ENCODE data around the gene UGCG.

The UGCG gene

GRCh38 chr9:111967621-111968020 lies 71.0 kb downstream of the UGCG start:
- in situ Hi-C loops (cut with HindIII; ENCODE audit: low sequenced_read_pairs): no loop called here
- no peak for DNase-seq (ENCODE audit: low read depth, low spot score)
- TF ChIP-seq CTCF (IDR thresholded peaks at IDR 0.05; ENCODE audit: low read depth, low read length): no peak
- no peak overlapping the region for H3K4me3 ChIP-seq (ENCODE audit: low read depth, low read length)

GRCh38 chr9:111969061-111969460 lies 72.4 kb downstream of the UGCG start:
- TF ChIP-seq CTCF (IDR thresholded peaks at IDR 0.05; ENCODE audit: low read depth, low read length): no peak

GRCh38 chr9:111969622-111970021 lies 73.0 kb downstream of the UGCG start:
- in situ Hi-C loops (cut with HindIII; ENCODE audit: low sequenced_read_pairs): no loop called here
- no peak for TF ChIP-seq CTCF (IDR thresholded peaks at IDR 0.05; ENCODE audit: low read depth, low read length)
- no peak overlapping the region for H3K4me3 ChIP-seq (ENCODE audit: low read depth, low read length)
- no peak for DNase-seq (ENCODE audit: low read depth, low spot score)

More at GRCh38 chr9:111969061-111969460, 72.4 kb downstream of the UGCG start:
- no peak overlapping the region for H3K4me3 ChIP-seq (ENCODE audit: low read depth, low read length)
- in situ Hi-C loops (cut with HindIII; ENCODE audit: low sequenced_read_pairs): no loop called here
- no peak for DNase-seq (ENCODE audit: low read depth, low spot score)

GRCh38 chr9:111970827-111971226 lies 74.2 kb downstream of the UGCG start:
- in situ Hi-C loops (cut with HindIII; ENCODE audit: low sequenced_read_pairs): no loop called here
- no peak overlapping the region for H3K4me3 ChIP-seq (ENCODE audit: low read depth, low read length)
- DNase-seq (ENCODE audit: low read depth, low spot score): no peak

GRCh38 chr9:111974092-111974681 lies 77.6 kb downstream of the UGCG start:
- H3K4me3 ChIP-seq (ENCODE audit: low read depth, low read length): no peak overlapping the region
- TF ChIP-seq CTCF (IDR thresholded peaks at IDR 0.05; ENCODE audit: low read depth, low read length): no peak
- in situ Hi-C loops (cut with HindIII; ENCODE audit: low sequenced_read_pairs): no loop called here
- peak; percentile 59 for DNase-seq (ENCODE audit: low read depth, low spot score)

More at GRCh38 chr9:111970827-111971226, 74.2 kb downstream of the UGCG start:
- no peak for TF ChIP-seq CTCF (IDR thresholded peaks at IDR 0.05; ENCODE audit: low read depth, low read length)

GRCh38 chr9:111975709-111976108 lies 79.1 kb downstream of the UGCG start:
- in situ Hi-C loops (cut with HindIII; ENCODE audit: low sequenced_read_pairs): no loop called here
- H3K4me3 ChIP-seq (ENCODE audit: low read depth, low read length): no peak overlapping the region
- no peak for DNase-seq (ENCODE audit: low read depth, low spot score)
- no peak for TF ChIP-seq CTCF (IDR thresholded peaks at IDR 0.05; ENCODE audit: low read depth, low read length)

All from astrocyte of the spinal cord (primary cell).